GM12801 (cell line): Measurements from ENCODE around the gene UBASH3A.

Source experiments
- TF ChIP-seq, protein P1 (sequence below): IDR thresholded peaks from one replicate; pipeline ENCODE4 v1.5.1; 2011; ENCODE audit warnings: control low read depth; ENCODE audit not compliant: insufficient read length; ENCODE audit errors: extremely low read depth

The UBASH3A gene

DNA sequence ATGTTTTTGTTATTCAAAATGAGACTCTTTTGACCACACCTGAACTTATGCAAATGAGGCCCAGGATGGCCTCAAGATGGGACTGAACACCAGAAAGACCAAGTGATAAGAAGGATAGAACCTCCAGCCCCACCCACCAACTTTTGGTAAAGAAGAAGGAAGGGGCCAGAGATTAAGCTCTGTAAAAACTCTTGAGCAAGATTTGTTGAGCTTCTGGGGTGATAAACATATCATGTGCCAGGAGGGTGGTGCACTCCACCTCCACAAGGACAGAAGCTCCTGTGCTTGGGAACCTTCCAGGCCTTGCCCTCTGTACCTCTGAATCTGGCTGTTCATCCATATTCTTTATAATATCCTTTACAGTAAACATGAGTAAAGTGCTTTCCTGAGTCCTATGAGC is 87.0 kb downstream of the UBASH3A start:
- TF ChIP-seq, protein P1, sequence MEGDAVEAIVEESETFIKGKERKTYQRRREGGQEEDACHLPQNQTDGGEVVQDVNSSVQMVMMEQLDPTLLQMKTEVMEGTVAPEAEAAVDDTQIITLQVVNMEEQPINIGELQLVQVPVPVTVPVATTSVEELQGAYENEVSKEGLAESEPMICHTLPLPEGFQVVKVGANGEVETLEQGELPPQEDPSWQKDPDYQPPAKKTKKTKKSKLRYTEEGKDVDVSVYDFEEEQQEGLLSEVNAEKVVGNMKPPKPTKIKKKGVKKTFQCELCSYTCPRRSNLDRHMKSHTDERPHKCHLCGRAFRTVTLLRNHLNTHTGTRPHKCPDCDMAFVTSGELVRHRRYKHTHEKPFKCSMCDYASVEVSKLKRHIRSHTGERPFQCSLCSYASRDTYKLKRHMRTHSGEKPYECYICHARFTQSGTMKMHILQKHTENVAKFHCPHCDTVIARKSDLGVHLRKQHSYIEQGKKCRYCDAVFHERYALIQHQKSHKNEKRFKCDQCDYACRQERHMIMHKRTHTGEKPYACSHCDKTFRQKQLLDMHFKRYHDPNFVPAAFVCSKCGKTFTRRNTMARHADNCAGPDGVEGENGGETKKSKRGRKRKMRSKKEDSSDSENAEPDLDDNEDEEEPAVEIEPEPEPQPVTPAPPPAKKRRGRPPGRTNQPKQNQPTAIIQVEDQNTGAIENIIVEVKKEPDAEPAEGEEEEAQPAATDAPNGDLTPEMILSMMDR, result no peak

DNA sequence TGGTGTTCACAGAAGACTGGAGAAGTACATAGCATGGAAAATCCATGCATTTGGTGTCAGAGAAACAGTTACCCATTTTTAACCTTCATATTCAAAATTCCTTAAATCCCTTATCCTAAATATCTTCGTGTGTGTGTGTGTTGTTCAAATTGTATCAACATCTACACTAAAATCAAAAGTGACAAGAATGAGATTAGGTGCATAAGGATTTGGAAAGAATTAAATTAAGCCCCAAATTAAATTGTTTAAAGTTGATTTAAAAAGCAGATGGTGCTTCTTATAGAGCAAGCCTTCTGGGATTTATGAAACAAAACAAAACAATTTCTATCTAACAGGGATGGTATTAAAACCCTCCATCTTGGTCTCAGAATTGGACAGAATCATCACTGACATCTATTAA is 87.6 kb downstream of the UBASH3A start:
- TF ChIP-seq, protein P1, result no peak

DNA sequence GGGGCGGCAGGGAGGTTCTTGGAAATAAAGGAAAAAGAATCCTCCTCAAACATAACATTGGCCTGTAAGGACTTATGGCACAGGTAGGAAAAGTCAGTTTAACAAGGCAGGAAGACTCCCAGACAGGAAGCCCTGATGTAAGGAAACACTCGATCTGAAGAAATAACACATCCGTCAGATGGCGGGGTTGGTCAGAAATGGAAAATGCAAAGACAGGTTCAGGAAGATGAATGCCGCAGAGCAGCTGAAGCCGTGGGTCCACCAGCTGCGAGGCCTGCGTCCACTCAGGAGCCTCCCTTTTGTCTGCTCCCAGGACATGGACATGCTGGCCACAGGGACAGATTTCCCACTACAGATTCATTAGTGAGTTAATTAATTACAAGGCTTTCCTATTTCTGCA is 88.5 kb downstream of the UBASH3A start:
- TF ChIP-seq, protein P1, result no peak

DNA sequence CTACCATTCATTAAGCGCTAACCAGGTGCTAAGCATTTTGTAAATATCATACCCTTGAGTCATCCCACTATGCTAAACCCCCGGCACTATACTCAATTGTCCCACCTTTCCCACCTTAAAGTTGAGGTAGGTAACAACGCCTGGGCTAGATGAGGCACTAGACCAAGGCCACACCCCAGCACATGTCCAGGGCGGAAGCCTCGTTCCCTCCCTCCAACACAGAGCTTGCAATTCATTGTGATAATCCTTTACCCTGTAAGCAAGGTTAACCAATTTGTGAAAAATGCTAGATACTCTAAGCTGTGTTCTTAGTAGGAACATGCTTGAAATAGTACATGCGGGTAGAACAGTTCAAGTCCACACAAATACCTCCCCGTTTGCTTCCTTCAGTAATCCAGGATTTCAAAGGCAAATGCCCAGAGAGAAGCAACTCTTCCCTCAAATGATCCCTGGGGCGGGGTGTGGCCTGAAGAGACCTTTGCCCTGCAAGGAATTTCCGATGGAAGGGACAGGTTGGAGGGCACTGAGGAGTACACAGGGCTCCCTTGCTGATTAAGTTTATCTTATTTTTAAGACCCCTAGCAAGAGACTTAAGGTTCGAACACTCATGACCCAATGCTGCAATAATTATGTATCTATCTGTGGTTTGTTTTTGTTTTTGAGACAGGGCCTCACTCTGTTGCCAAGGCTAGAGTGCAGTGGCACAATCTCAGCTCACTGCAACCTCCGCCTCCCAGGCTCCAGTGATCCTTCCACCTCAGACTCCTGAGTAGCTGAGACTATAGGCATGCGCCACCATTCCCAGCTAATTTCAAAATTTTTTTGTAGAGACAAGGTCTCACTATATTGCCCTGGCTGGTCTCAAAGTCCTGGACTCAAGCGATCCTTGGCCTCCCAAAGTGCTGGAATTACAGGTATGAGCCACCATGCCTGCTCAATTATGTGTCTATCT is 89.7 kb downstream of the UBASH3A start:
- TF ChIP-seq, protein P1, result no peak

DNA sequence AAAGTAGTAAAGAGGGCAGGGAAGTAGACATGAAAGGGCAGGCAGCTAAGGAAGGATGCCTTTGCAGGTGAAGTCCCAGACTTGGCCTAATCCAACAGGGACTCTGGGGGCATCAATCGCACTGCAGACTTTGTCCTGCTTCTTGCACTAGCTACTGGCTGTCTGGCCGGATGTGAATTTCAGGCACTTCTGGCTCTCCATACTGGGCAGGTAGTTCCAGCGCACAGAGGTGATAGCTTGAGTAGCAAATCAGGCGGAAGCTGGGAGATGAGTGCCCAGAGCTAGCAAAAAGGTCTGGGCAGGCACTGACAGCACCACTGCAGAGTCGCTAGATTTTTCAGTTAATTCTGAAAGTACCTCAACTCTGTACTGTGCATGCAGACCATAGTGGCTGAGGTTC is 91.3 kb downstream of the UBASH3A start:
- TF ChIP-seq, protein P1, result no peak

DNA sequence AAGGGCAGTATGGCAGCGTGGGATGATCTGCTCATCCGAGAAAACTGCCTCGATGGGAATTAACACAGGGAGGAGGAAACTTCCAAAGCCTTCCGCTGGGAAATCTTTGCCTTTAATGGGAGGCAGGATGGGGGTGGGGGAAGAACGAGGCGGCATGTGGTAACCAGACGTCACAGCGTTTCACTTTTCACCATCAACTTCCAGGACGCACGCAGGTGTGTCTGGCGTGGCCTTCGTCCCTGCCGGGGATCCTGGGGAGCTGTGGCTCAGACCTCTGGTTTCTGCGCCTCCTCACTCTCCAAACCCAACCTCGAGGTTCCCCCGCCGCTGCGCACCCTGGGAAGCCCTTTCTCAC is 92.0 kb downstream of the UBASH3A start:
- TF ChIP-seq, protein P1, result no peak

DNA sequence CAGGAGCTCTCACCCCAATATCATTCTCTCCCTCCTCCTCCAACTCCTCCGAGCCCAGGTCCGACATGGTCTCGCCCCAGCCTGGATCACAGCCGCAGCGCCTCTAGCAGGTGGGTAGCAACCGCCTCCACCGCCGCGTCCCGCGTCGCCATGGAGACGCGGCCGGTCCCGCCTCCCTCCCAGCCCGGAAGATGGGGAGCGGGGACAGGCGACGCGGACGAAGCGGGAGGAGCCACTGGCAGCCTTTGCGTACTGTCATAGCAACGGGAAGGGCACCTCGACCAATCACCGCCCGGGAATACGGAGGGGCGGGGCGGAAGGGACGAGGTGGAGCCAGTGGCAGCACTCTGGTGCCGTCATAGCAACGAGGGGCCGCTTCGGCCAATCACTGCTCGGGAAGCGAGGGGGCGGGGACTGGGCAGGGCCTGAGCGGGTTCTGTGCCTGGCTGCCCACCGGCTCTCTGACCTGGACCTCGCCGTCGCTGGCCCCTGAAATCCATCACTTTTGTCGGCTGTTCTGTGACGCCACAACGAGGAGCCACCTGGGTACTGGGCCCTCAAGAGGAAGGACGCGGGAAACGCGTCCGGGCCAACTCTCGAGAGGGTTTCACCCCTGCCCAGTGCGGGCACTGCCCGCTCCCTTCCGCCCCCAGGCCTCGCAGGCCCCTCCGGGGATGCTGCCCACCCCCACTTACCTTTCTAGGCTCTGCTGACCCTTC is 92.6 kb downstream of the UBASH3A start, which contains the start of gene RSPH1:
RSPH1 (minus strand) TSS at position 105 of the 719 bp plus-strand sequence; CDS start at position 67, 38 bp downstream.
- TF ChIP-seq, protein P1, result no peak
